OCI-LY1 (cell line): ENCODE results near the gene VTA1.

Source experiments
- H2AFZ ChIP-seq: fragments of 200-600 bp; sonication (generic), shearing (Covaris generic); 2 replicates; pipeline ENCODE4 v1.6.0; 2014; ENCODE audit warnings: antibody characterized with exemption, mild to moderate bottlenecking, low read length
- H3F3A ChIP-seq: fragments of 200-600 bp; sonication (generic), shearing (Covaris generic); 2 replicates; pipeline ENCODE4 v1.6.0; 2014; ENCODE audit warnings: mild to moderate bottlenecking, antibody characterized with exemption, low read length, moderate library complexity; ENCODE audit not compliant: insufficient read depth
- H3K27ac ChIP-seq: fragments of 200-600 bp; sonication (generic); 2 replicates; pipeline ENCODE4 v1.5.1; 2014; ENCODE audit warnings: low read length, mixed run types, mild to moderate bottlenecking, low read depth; ENCODE audit not compliant: poor library complexity, severe bottlenecking
- H3K27me3 ChIP-seq: fragments of 200-600 bp; sonication (generic); 2 replicates; pipeline ENCODE4 v1.6.0; 2014; ENCODE audit warnings: antibody characterized with exemption, mild to moderate bottlenecking, low read length, moderate library complexity; ENCODE audit not compliant: insufficient read depth
- H3K36me3 ChIP-seq: fragments of 200-600 bp; sonication (generic); 2 replicates; pipeline ENCODE4 v1.6.1; 2014; ENCODE audit warnings: mild to moderate bottlenecking, antibody characterized with exemption, low read length, moderate library complexity, mixed read lengths; ENCODE audit not compliant: insufficient read depth
- H3K4me1 ChIP-seq: fragments of 200-600 bp; sonication (generic); 2 replicates; pipeline ENCODE4 v1.5.1; 2014; ENCODE audit warnings: mild to moderate bottlenecking, low read length, moderate library complexity; ENCODE audit not compliant: insufficient read depth, severe bottlenecking
- H3K4me2 ChIP-seq: fragments of 200-600 bp; sonication (generic), shearing (Covaris generic); 2 replicates; pipeline ENCODE4 v1.6.1; 2014; ENCODE audit warnings: low read length
- H3K4me3 ChIP-seq: fragments of 200-600 bp; sonication (generic); 2 replicates; pipeline ENCODE4 v1.5.1; 2014; ENCODE audit warnings: low read length, low read depth, mild to moderate bottlenecking, mixed read lengths; ENCODE audit not compliant: poor library complexity, severe bottlenecking
- H3K79me2 ChIP-seq: fragments of 200-600 bp; shearing (Covaris generic); 2 replicates; pipeline ENCODE4 v1.6.1; 2016; ENCODE audit warnings: mixed run types, low read length, mixed read lengths; ENCODE audit not compliant: insufficient read depth
- H3K9ac ChIP-seq: fragments of 200-600 bp; sonication (generic), shearing (Covaris generic); 2 replicates; pipeline ENCODE4 v1.6.1; 2014; ENCODE audit warnings: mild to moderate bottlenecking, low read length, mixed read lengths
- H3K9me2 ChIP-seq: fragments of 200-600 bp; sonication (generic), shearing (Covaris generic); 2 replicates; pipeline ENCODE4 v1.6.1; 2014; ENCODE audit warnings: low read depth, mild to moderate bottlenecking, low read length, mixed read lengths
- H3K9me3 ChIP-seq: fragments of 200-600 bp; shearing (Covaris generic); 2 replicates; pipeline ENCODE4 v1.6.1; 2014; ENCODE audit warnings: low read length, mixed read lengths
- H4K20me1 ChIP-seq: fragments of 200-600 bp; sonication (generic), shearing (Covaris generic); 2 replicates; pipeline ENCODE4 v1.6.0; 2016; ENCODE audit warnings: mild to moderate bottlenecking, low read length; ENCODE audit not compliant: insufficient read depth
- EZH2 ChIP-seq: fragments of 200-600 bp; sonication (generic), shearing (Covaris generic); IDR thresholded peaks from 2 replicates; pipeline ENCODE4 v1.8.0; 2017; ENCODE audit warnings: borderline replicate concordance, mixed run types, mild to moderate bottlenecking, antibody characterized with exemption, low read length, moderate library complexity, mixed read lengths
- TF ChIP-seq, protein P1 (sequence below): fragments of 200-600 bp; sonication (generic), shearing (Covaris generic); IDR thresholded peaks from 2 replicates; pipeline ENCODE4 v1.5.1; 2017; ENCODE audit warnings: mild to moderate bottlenecking, antibody characterized with exemption, low read length, moderate library complexity, mixed read lengths

VTA1 gene

DNA sequence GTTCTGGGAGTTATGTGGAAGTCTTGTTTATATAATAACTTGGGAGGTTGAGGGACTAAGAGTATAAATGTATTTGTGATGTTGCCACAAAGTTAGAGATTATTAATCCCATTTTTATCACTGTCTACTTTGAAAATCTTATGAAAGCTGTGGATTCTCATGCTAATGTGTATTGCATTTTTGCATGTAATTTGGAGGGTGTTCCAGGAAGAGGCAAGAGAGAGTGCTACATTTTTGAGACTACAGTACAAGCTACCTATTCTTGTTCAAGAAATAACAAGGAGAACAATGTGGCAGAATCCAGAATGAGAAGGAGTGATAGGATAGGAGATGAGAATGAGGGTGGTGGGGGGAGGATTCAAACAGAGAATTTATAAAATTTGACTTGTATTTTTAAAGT, 34.9 kb downstream of the VTA1 start:
- TF ChIP-seq EZH2: no peak
- TF ChIP-seq, protein P1, sequence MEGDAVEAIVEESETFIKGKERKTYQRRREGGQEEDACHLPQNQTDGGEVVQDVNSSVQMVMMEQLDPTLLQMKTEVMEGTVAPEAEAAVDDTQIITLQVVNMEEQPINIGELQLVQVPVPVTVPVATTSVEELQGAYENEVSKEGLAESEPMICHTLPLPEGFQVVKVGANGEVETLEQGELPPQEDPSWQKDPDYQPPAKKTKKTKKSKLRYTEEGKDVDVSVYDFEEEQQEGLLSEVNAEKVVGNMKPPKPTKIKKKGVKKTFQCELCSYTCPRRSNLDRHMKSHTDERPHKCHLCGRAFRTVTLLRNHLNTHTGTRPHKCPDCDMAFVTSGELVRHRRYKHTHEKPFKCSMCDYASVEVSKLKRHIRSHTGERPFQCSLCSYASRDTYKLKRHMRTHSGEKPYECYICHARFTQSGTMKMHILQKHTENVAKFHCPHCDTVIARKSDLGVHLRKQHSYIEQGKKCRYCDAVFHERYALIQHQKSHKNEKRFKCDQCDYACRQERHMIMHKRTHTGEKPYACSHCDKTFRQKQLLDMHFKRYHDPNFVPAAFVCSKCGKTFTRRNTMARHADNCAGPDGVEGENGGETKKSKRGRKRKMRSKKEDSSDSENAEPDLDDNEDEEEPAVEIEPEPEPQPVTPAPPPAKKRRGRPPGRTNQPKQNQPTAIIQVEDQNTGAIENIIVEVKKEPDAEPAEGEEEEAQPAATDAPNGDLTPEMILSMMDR: no peak
- Histone ChIP-seq H3K9me3 (0 out of 2 replicates have a peak, but pooled peaks cover under 1% of the 10 kb centered on the region), H3K4me2 (no peak overlapping the region), H3K4me1 (no peaks in the 10 kb centered on the region), H2AFZ (no peak overlapping the region), H3K4me3 (no peak overlapping the region), H3F3A (no peaks in the 10 kb centered on the region), H3K27ac (no peak overlapping the region), H3K36me3 (peaks cover 24% of the 10 kb centered on the region), H4K20me1 (no peaks in the 10 kb centered on the region), H3K9ac (no peak overlapping the region), H3K27me3 (no peaks in the 10 kb centered on the region), H3K9me2 (no peaks in the 10 kb centered on the region), H3K79me2 (no peaks in the 10 kb centered on the region)

DNA sequence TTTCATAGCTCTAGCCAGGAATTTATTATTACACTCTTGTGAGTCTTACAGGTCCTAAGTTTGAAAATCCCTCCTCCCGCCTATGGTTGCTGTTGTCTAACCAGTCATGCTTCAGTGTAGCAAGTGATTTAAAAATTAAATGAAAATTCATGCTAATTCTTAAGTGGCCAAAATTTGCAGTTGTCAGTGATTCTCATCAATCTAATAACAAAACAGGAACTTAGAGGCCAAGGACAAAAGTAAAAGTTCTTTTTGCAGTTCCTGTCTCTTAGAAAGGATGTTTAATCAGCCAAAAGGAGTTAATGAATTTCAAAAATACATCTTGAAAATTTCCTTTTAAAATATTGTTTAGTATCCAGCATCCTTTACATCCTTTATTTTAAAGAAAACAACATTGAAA, 36.3 kb downstream of the VTA1 start:
- TF ChIP-seq EZH2: no peak
- TF ChIP-seq, protein P1: no peak
- H3F3A ChIP-seq: no peaks in the 10 kb centered on the region
- no peaks in the 10 kb centered on the region for H3K27me3 ChIP-seq
- no peak overlapping the region for H3K27ac ChIP-seq
- H3K9ac ChIP-seq: no peak overlapping the region
- no peak overlapping the region for H3K4me3 ChIP-seq
- no peaks in the 10 kb centered on the region for H3K9me3 ChIP-seq
- no peaks in the 10 kb centered on the region for H3K4me1 ChIP-seq
- H3K79me2 ChIP-seq: no peaks in the 10 kb centered on the region
- no peak overlapping the region for H2AFZ ChIP-seq
- no peak overlapping the region for H3K4me2 ChIP-seq
- no peaks in the 10 kb centered on the region for H3K9me2 ChIP-seq
- peaks cover 12% of the 10 kb centered on the region; the same call in 1 of the 2 replicates for H3K36me3 ChIP-seq
- H4K20me1 ChIP-seq: no peaks in the 10 kb centered on the region

DNA sequence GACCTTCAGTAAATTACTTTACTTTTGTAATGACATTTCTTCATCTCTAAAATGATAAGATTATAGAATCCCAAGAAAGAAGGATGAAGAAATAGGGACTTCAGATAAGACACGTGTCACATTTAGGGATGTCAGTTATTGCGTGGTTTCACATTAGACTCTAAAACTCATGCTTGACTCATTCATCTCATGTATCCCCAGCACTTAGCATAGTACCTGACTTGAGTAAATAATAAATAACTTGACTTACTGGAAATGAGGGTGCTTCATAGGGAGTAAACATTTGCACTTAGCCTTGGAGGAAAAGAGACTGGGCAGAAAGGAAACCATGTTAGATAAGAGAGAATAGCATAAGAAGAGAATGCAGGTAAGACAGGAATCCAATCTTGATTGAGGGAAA, 37.2 kb downstream of the VTA1 start:
- Histone ChIP-seq H3K79me2 (no peaks in the 10 kb centered on the region), H3K4me1 (no peaks in the 10 kb centered on the region), H3K4me2 (no peak overlapping the region), H3F3A (no peaks in the 10 kb centered on the region), H3K4me3 (no peak overlapping the region), H3K36me3 (peaks cover 15% of the 10 kb centered on the region; the same call in 1 of the 2 replicates), H3K9ac (no peak overlapping the region), H3K9me2 (no peaks in the 10 kb centered on the region), H3K27me3 (no peaks in the 10 kb centered on the region), H3K9me3 (no peaks in the 10 kb centered on the region), H2AFZ (no peak overlapping the region), H4K20me1 (no peaks in the 10 kb centered on the region), H3K27ac (no peak overlapping the region)
- TF ChIP-seq EZH2: no peak
- TF ChIP-seq, protein P1: no peak
